GM21619 (cell line): ENCODE measurements around the gene RSU1.
"Not testable (repeated sequence)": the region's sequence is repeated elsewhere in the genome, so short reads cannot be mapped to it uniquely, and the experiment has no call there.

Experiments used
- ATAC-seq: cut with Tn5 transposase; IDR thresholded peaks from one replicate; pipeline ENCODE4 v1.9.1; 2021; ENCODE audit not compliant: unreplicated experiment

The RSU1 gene

DNA sequence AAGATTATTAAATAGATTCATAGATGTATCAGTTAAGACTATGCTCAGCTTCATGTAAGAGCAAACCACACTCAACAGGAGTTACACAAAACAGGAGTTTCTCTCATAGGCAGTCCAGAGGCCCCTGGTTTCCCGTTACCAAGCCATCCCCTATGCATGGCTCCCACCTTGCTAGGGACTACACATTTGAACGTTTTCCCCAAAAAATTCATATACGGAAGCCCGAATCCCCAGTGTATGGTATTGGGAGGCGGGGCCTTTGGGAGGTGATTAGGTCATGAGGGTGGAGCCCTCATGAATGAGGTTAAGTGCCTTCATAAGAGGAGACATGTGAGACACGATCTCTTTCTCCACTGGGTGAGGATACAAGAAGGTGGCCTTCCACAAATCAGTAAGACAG, 29.1 kb downstream of the RSU1 start:
- ATAC-seq, result no peak

- ATAC-seq, result no peak
Measured at GRCh38 chr10:16787361-16787791, 29.8 kb downstream of the RSU1 start.

GRCh38 chr10:16780338-16780880, 36.8 kb downstream of the RSU1 start:
- no peak for ATAC-seq

DNA sequence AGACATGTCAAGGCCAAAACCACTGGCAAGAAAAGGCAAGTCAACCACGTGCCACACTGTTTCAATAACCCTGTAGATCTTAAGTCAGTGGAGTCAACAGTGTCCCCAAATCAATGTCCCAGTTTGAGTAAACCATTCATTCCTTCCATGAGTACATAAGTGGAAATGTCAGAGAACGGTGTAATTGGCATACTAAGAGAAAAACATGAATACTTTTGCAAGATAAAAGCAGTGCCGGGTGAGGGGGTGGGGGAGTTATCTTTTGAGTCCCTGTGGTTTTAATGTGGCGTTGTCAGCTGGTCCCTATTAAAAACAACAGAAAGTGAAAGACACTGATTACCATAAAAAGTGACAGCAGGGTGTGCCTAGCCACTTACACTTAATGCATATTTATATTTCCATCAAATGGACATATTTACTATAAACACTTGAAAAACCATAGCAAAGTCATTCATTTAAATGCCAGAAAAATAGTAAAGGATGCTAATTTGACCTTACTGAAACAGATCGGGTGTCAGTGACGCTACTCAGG, 37.8 kb downstream of the RSU1 start:
- ATAC-seq, result peak; percentile 73

GRCh38 chr10:16777473-16778370, 39.5 kb downstream of the RSU1 start:
- no peak for ATAC-seq

DNA sequence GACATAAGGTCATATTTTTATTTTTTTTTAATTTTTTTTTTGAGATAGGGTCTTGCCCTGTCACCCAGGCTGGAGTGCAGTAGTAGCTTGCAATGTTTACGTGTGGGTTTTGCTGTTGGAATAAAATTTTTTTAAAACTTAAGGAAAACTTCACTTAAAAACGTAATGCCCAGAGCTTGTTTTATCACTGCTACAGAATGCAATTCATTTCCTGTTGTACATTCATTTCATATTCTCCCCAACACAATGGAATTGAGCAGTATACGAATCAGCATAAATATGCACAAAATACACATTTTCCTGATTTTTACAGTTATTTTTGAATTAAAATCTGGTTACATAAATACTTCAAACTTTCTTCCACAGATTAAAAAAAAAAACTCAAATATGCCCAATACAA, 40.3 kb downstream of the RSU1 start:
- ATAC-seq, result no peak

DNA sequence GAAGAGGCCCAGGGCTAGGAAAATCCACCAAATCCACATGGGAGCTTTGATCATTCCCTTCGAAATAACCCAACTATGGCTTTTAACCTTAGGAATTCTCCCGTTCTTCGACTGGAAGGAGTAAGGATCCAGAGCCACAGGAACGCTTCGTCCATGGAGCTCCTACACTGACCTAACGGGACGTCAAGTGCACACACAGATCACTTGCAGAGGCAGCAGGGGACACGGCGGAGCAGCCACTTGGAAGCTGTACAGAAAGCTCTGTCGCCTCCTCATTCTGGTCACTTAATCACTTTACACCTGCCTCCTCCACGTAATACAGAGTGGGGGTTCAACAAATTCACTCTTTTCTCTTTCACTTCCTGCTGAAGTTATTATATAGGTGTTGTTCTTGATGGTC, 43.9 kb downstream of the RSU1 start:
- no peak for ATAC-seq

DNA sequence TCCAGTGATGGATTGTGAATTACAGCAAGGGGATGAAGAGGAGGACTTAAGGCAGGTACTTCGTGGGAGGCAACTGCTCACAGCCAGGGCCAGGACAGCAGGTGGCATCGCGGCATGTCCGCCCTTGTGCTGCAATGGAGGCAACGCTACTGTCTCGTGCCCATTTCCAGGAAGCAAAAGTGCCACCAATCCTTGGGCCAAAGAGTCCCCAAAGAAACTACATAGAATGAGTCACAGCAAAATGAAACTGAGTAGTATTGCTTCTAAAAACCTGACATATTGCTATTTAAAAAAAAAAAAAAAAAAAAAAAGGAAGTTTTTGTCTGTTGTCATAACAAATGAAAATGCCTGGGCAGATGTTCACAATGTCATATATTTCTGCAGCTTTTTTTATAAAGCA, 46.6 kb downstream of the RSU1 start:
- peak; percentile 45 for ATAC-seq

DNA sequence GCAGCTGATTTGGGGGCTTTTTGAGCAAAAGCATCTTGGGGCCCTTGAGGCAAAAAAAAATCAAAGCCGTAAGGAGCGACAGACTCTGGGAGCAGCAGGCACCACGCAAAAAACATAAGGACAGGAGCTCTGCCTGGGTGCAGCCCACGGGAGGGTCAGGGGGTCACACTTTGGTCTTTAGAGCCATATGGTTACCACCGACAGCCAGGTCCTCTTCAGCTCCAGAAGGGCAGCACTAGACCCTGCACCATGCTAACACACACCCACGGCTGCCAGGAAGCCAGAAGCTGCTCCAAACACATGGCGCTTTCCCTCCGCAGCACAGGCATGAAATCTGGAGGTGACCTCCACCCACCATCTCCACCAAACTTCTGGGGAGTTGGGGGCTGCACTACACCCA, 47.1 kb downstream of the RSU1 start:
- ATAC-seq, result no peak

GRCh38 chr10:16769331-16769730, 47.9 kb downstream of the RSU1 start:
- no peak for ATAC-seq

DNA sequence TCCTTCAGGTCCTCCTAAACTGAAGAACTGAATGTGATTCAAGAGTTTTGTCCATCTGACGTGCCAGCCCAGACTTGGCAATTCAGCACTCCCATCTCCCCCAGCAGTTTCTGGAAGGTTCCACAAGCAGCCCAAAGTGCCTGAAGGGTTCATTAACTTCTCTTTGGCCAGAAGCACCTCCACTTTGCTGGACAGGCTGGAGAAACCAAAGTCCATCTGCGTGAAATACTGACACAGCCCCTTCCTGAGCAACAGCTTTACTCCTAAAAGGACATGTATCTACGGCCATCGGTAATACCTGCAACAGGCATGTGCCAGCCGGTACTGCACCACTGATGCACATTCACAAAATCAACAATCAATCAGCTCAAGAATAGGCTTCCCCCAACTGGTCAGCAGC, 48.5 kb downstream of the RSU1 start:
- no peak for ATAC-seq

GRCh38 chr10:16765509-16766375, 51.5 kb downstream of the RSU1 start:
- ATAC-seq, result peak; percentile 61

DNA sequence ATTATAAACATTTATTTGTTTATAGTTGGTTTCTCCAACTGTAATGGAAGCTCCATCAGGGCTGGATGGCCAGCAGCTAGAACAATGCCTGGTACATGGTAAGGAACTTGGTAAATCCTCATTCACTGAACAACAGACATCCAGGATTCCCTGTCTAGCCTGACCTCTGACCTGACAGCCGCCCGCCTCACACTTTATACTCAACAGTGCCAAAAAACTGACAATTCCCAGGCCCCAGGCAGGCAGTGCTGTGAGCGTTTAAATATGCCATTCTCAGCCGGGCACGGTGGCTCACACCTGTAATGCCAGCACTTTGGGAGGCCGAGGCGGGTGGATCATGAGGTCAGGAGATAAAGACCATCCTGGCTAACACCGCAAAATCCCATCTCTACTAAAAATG, 55.9 kb downstream of the RSU1 start:
- no peak for ATAC-seq

GRCh38 chr10:16756561-16757221, 60.5 kb downstream of the RSU1 start:
- ATAC-seq, result no peak

DNA sequence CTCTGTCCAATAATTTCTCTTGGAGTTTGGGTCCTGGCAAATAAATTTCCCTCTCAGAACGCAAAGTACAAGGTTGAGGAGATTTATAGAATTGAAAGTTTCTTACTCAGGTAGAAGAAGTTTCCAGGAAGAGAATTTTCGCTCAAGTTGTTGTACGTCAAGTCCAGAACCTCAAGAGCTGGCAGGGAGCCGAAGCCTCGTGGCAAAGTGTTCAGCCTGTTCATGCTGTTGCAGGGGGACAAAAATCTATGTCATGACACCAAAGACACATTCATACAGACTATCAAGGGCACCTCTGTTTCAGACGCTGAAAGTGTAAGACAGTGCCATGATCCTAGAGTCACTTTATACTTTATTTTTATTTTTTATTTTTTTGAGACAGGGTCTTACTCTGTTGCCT, 62.5 kb downstream of the RSU1 start:
- ATAC-seq, result no peak

DNA sequence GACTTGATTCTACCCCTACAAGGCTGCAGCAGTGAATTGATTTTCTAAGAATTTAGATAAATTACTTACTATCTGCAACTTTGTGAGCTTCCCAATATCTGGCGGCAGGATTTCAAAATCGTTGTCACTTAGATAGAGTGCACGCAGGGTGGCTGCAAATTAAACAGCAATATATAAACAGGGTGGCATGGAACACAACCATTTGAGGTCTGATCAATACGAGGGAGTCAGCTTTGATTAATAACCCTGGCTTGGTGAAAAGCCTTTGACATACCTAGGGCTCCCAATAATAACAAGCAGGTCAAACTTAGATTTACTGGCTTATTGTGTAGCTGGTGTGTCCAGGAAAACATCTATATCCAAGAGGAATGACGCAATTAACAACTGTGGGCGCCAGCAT, 64.4 kb downstream of the RSU1 start:
- ATAC-seq, result not testable (repeated sequence)

GRCh38 chr10:16752099-16752498, 65.1 kb downstream of the RSU1 start:
- no peak for ATAC-seq

DNA sequence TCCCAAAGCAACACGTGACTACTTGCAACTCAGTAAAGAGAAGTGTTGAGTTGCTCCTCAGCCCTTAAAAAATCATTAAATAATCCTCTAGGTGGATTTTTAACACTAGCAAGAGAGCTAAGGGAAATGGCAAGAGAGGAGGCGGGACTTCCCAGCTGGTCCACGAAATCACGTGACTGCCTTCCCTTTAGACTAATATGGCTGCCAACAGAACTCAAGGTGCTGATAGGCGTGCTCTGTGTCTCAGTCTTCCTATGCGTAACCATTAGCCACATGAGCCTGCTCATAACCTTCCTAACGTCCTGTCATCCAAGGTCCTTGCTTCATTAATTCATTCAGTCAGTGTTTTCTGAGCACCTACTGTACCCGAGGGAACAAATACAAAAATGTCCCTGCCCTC, 66.0 kb downstream of the RSU1 start:
- no peak for ATAC-seq

DNA sequence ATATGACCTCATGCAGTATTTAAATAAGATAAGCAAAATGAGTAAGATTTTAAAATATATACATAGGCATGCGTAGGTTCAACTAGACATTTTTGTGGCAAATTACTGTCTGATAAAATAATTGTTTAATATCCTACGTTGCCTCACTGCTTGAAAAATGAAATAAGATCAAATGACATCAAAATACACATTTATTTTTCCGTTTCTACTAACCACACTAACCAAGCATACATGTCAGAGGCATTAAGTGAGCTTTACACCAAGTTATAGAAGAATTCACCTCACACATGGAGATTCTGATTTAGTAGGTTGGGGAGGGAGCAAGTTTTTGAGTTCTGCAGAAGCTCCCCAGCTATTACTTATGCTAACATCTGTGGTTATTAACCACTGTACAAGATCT, 66.8 kb downstream of the RSU1 start:
- no peak for ATAC-seq

DNA sequence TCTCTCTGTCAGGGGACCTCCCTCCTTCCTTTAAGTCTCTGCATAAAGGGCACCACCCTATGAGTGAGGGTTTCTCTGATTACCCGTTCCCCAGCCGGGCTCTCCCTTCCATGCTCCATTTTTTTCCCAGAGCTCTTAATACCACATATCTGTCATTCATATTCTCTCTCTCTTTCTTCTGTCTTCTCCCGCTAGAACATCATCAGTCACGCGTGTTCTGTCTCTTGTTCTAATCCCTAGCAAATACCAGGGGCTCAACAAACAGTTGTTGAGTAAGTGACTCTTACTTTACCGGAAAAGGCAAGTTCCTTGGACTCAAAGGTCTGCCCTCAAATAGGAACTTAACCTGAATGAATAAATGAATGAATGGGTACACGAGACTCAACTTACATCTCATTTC, 68.5 kb downstream of the RSU1 start:
- ATAC-seq, result no peak

GRCh38 chr10:16746856-16747255, 70.4 kb downstream of the RSU1 start:
- ATAC-seq, result no peak
